ENCODE results near the gene KIAA1755.

DNA sequence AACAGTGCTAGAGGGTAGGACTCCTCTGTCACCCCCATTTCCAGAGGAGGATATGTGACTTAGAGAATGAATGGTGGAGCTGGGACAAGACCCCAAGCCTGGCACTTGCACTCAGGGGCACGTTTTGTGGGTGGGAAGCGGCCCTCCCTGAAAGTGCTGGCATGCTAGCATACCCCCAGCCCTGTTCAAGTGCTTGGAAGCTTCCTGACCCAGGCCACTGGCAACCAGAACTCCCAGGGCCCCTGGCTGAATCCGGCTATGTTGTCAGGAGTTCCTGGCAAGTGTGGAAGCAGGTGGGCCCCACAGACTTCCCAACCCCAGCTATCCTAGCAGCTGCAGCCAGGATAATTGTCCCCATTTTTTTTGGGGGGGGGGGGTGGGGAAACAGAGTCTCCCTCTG, 59.9 kb downstream of the KIAA1755 start:
- TF ChIP-seq EZH2 (IDR thresholded peaks at IDR 0.05; ENCODE audit: insufficient read depth, poor library complexity, severe bottlenecking) (no peak), EZH2phosphoT487 (IDR thresholded peaks at IDR 0.05; ENCODE audit: insufficient read depth, low read depth) (no peak)
